Thymus (tissue), 11 donors: ENCODE data around the gene G0S2. TPM values are rescaled to one million over a fixed set of nuclear protein-coding genes. Genes with fewer than 3 reads are reported as not detected.

Experiments used
- DNase-seq, 9 donors: peaks; one replicate each; pipeline ENCODE4 v3.0.0-alpha.2; 2013; ENCODE audit warnings: low spot score in 9 of 9, low read depth in 6 of 9, missing footprints in 1 of 9
- H3K27ac ChIP-seq, 2 donors: one replicate each; pipeline ENCODE4 v1.5.1; 2013; ENCODE audit warnings: control low read depth in 1 of 2, low read depth in 1 of 2, low read length in 1 of 2, mild to moderate bottlenecking in 1 of 2, moderate library complexity in 1 of 2
- H3K27me3 ChIP-seq, 2 donors: one replicate each; pipeline ENCODE4 v1.5.1; 2013; ENCODE audit warnings: low read length in 1 of 2; ENCODE audit not compliant: control insufficient read depth in 2 of 2, insufficient read depth in 1 of 2
- H3K36me3 ChIP-seq, 2 donors: one replicate each; pipeline ENCODE4 v1.5.1; 2013; ENCODE audit warnings: low read length in 1 of 2, mild to moderate bottlenecking in 1 of 2, moderate library complexity in 1 of 2; ENCODE audit not compliant: control insufficient read depth in 2 of 2, insufficient read depth in 2 of 2
- H3K4me1 ChIP-seq, 2 donors: one replicate each; pipeline ENCODE4 v1.5.1; 2013; ENCODE audit warnings: low read length in 2 of 2; ENCODE audit not compliant: control insufficient read depth in 2 of 2, insufficient read depth in 2 of 2
- H3K4me3 ChIP-seq, 2 donors: one replicate each; pipeline ENCODE4 v1.5.1; 2013; ENCODE audit warnings: low read length in 2 of 2, control low read depth in 1 of 2, mild to moderate bottlenecking in 1 of 2
- H3K9me3 ChIP-seq, 2 donors: one replicate each; pipeline ENCODE4 v1.5.1; 2013; ENCODE audit warnings: low read length in 1 of 2, mild to moderate bottlenecking in 1 of 2; ENCODE audit not compliant: control insufficient read depth in 2 of 2, insufficient read depth in 1 of 2
- WGBS: extraction: QIAGEN DNeasy Blood & Tissue Kit; methylation state at CpG from one replicate; pipeline ENCODE4 v1.1.7; 2013; 5-methylcytosine and 5-hydroxymethylcytosine counted together
- polyA plus RNA-seq: library from polyadenylated mRNA; stranded (reverse); fragments of 200-250 nt; gene quantifications from one replicate; pipeline ENCODE4 v1.2.3, GENCODE V29; 2013
- total RNA-seq: library from RNA; stranded (reverse); fragments of 120-200 nt; gene quantifications from one replicate; pipeline ENCODE4 v1.2.4, GENCODE V29; 2013
- donor health status: healthy.

Gene G0S2
- total and polyA plus RNA-seq, 2 donors = 2.8 to 23.5 TPM

- Histone ChIP-seq H3K4me3 (no peak overlapping the region), H3K4me1 (no peaks in the 10 kb centered on the region), H3K9me3 (no peaks in the 10 kb centered on the region), H3K36me3 (no peaks in the 10 kb centered on the region), H3K27ac (no peak overlapping the region), H3K27me3 (peaks cover 0 to 2% of the 10 kb centered on the region in 2 donors)
- 93% methylated on average over 2 of the region's 2 CpGs for WGBS
- no peak for DNase-seq
These were observed 29.9 kb downstream of the G0S2 start for GRCh38 chr1:209705033-209705598.

- Histone ChIP-seq H3K36me3 (no peaks in the 10 kb centered on the region), H3K27ac (no peak overlapping the region), H3K4me1 (no peaks in the 10 kb centered on the region), H3K9me3 (no peaks in the 10 kb centered on the region), H3K27me3 (peaks cover 0 to 2% of the 10 kb centered on the region in 2 donors), H3K4me3 (no peak overlapping the region)
- WGBS = over 99% methylated on average over 3 of the region's 3 CpGs
- no peak for DNase-seq
These were observed 31.4 kb downstream of the G0S2 start for GRCh38 chr1:209706622-209707021.

- no peak for DNase-seq
- no peaks in the 10 kb centered on the region for H3K9me3 ChIP-seq
- WGBS = 96% methylated on average over 1 of the region's 1 CpG
- H3K27me3 ChIP-seq = peaks cover 0 to 2% of the 10 kb centered on the region in 2 donors
- H3K4me1 ChIP-seq = no peaks in the 10 kb centered on the region
- H3K27ac ChIP-seq = no peak overlapping the region
- no peak overlapping the region for H3K4me3 ChIP-seq
- no peaks in the 10 kb centered on the region for H3K36me3 ChIP-seq
These were observed 32.1 kb downstream of the G0S2 start for GRCh38 chr1:209707308-209707707.

- Histone ChIP-seq H3K4me3 (no peak overlapping the region), H3K27ac (no peak overlapping the region), H3K27me3 (peaks cover 0 to 2% of the 10 kb centered on the region in 2 donors), H3K9me3 (no peaks in the 10 kb centered on the region), H3K36me3 (no peaks in the 10 kb centered on the region), H3K4me1 (no peaks in the 10 kb centered on the region)
- no peak for DNase-seq
- WGBS = 90% methylated on average over 4 of the region's 4 CpGs
These were observed 33.1 kb downstream of the G0S2 start for GRCh38 chr1:209708297-209708696.

- Histone ChIP-seq H3K27ac (no peak overlapping the region), H3K9me3 (no peaks in the 10 kb centered on the region), H3K36me3 (no peaks in the 10 kb centered on the region), H3K4me3 (no peak overlapping the region), H3K27me3 (peaks cover 0 to 2% of the 10 kb centered on the region in 2 donors), H3K4me1 (no peaks in the 10 kb centered on the region)
- DNase-seq = no peak
- WGBS = 93% methylated on average over 2 of the region's 2 CpGs
These were observed 34.9 kb downstream of the G0S2 start for GRCh38 chr1:209710093-209710492.

- no peak for DNase-seq
- H3K36me3 ChIP-seq = no peaks in the 10 kb centered on the region
These were observed 35.6 kb downstream of the G0S2 start for GRCh38 chr1:209710847-209711246.

GRCh38 chr1:209714338-209714737 is 39.1 kb downstream of the G0S2 start:
- H3K4me3 ChIP-seq = no peak overlapping the region
- H3K9me3 ChIP-seq = no peaks in the 10 kb centered on the region
- H3K36me3 ChIP-seq = no peaks in the 10 kb centered on the region
- no peaks in the 10 kb centered on the region for H3K27me3 ChIP-seq
- no peaks in the 10 kb centered on the region for H3K4me1 ChIP-seq
- DNase-seq = no peak
- WGBS = 96% methylated on average over 2 of the region's 2 CpGs
- no peak overlapping the region for H3K27ac ChIP-seq

More at GRCh38 chr1:209710847-209711246, 35.6 kb downstream of the G0S2 start:
- Histone ChIP-seq H3K27me3 (peaks cover 0 to 2% of the 10 kb centered on the region in 2 donors), H3K27ac (no peak overlapping the region), H3K9me3 (no peaks in the 10 kb centered on the region), H3K4me3 (no peak overlapping the region), H3K4me1 (no peaks in the 10 kb centered on the region)
- 95% methylated on average over 3 of the region's 3 CpGs for WGBS

GRCh38 chr1:209715314-209715713 is 40.1 kb downstream of the G0S2 start:
- no peaks in the 10 kb centered on the region for H3K36me3 ChIP-seq
- no peak for DNase-seq

GRCh38 chr1:209717818-209718217 is 42.6 kb downstream of the G0S2 start:
- WGBS = 96% methylated on average over 2 of the region's 2 CpGs

More at GRCh38 chr1:209715314-209715713, 40.1 kb downstream of the G0S2 start:
- no peaks in the 10 kb centered on the region for H3K27me3 ChIP-seq
- H3K9me3 ChIP-seq = no peaks in the 10 kb centered on the region
- H3K27ac ChIP-seq = no peak overlapping the region
- H3K4me1 ChIP-seq = no peaks in the 10 kb centered on the region
- no peak overlapping the region for H3K4me3 ChIP-seq

More at GRCh38 chr1:209717818-209718217, 42.6 kb downstream of the G0S2 start:
- Histone ChIP-seq H3K36me3 (no peaks in the 10 kb centered on the region), H3K27me3 (no peaks in the 10 kb centered on the region), H3K27ac (no peak overlapping the region), H3K4me3 (no peak overlapping the region), H3K4me1 (no peaks in the 10 kb centered on the region), H3K9me3 (no peaks in the 10 kb centered on the region)
- DNase-seq = no peak
